ENCODE data around the gene LAMB4. TPM values are rescaled to one million over a fixed set of nuclear protein-coding genes. Genes with fewer than 3 reads are reported as not detected.
A peak's percentile ranks its signal among the peaks of the same experiment; 100 is the strongest.

Gene LAMB4
- total and polyA plus RNA-seq, 2 of the 4 experiments (the other 2 are of a cell fraction): 0.12 to 0.18 TPM

GRCh38 chr7:108147031-108147563 lies 16.9 kb upstream of the LAMB4 start:
- BruUV-seq (replicated peaks): no TSS peak
- no peak overlapping the region for H2AFZ ChIP-seq (replicated peaks; ENCODE audit: low read length, poor library complexity)
- H3K23ac ChIP-seq (ENCODE audit: low read depth, low read length): no peak overlapping the region
- H2BK15ac ChIP-seq (ENCODE audit: low read depth, low read length): peak overlapping the region; percentile 0; the same call in 1 of the 3 replicates
- H3K27ac ChIP-seq (ENCODE audit: insufficient read depth, low read length): no peak overlapping the region
- H3K18ac ChIP-seq (ENCODE audit: low read depth, low read length): no peak overlapping the region
- H3K4me2 ChIP-seq (ENCODE audit: low read depth, low read length): no peak overlapping the region
- H4K91ac ChIP-seq (ENCODE audit: insufficient read depth, low read depth, low read length): no peak overlapping the region
- no peaks in the 10 kb centered on the region for H3K9me1 ChIP-seq (ENCODE audit: insufficient read depth, low read length)
- H3K14ac ChIP-seq (replicated peaks; ENCODE audit: low read depth, low read length): no peak overlapping the region
- in situ Hi-C loops (cut with MboI; ENCODE audit: low sequenced_read_pairs) (loop anchor here (25.0 kb wide), 1 partner anchor 410 kb away; the partner anchor contains the start of gene CBLL1), dilution Hi-C loops (cut with HindIII; ENCODE audit: low sequenced_read_pairs, unreplicated experiment) (loop anchor here (25.0 kb wide), 1 partner anchor 135 kb away; the partner anchor contains the start of gene LAMB1), intact Hi-C loops (cut with micrococcal nuclease) (loop anchor here (5.0 kb wide), 3 partner anchors 165 to 685 kb away; partner anchors contain the start of gene CBLL1)
- no peak overlapping the region for H3K9ac ChIP-seq (ENCODE audit: low read depth, low read length)
- H2BK5ac ChIP-seq (ENCODE audit: low read depth, low read length, poor library complexity, severe bottlenecking): no peak overlapping the region
- H3K4me3 ChIP-seq (ENCODE audit: insufficient read depth, low read depth, low read length): no peak overlapping the region
- H3K4ac ChIP-seq (ENCODE audit: low read depth, low read length): no peak overlapping the region; the same call in 1 of the 2 replicates
- 100% methylated on average over 3 of the region's 6 CpGs; no CpG with 5 or more reads in 1 of the 2 experiments for WGBS, 2 experiments (ENCODE audit: extremely low coverage in 2 of 2, insufficient read length in 1 of 2)
- H2BK120ac ChIP-seq (ENCODE audit: low read depth, low read length): no peak overlapping the region
- CTCF ChIA-PET: interaction anchor here (0.7 kb wide), 2 partner anchors 148 to 165 kb away, joined by 3 read pairs; no protein-coding TSS in a partner anchor
- POLR2A ChIA-PET (ENCODE audit: unreplicated experiment): no interaction called here
- no peak overlapping the region for H4K5ac ChIP-seq (ENCODE audit: low read depth, low read length)
- no peaks in the 10 kb centered on the region for H3K79me1 ChIP-seq (ENCODE audit: low read depth in 1 of 2, low read length in 2 of 2)
- peaks cover 2% of the 10 kb centered on the region; the same call in 1 of the 2 replicates for H3K4me1 ChIP-seq (ENCODE audit: control insufficient read depth, insufficient read depth, low read length)
- no peak overlapping the region for H2BK20ac ChIP-seq (ENCODE audit: low read depth, low read length)
- no peaks in the 10 kb centered on the region for H3K9me3 ChIP-seq (ENCODE audit: control insufficient read depth, insufficient read depth, low read length)
- no peak overlapping the region for H4K8ac ChIP-seq (ENCODE audit: low read depth in 2 of 2, low read length in 2 of 2)
- TF ChIP-seq BHLHE40 (IDR thresholded peaks at IDR 0.05; ENCODE audit: low read depth, low read length): no peak
- no peak for TF ChIP-seq POLR2A (IDR thresholded peaks at IDR 0.05; ENCODE audit: low read depth, low read length)
- no peak for TF ChIP-seq CTCF (conservative IDR thresholded peaks at IDR 0.05; ENCODE audit: low read depth, low read length)
- TF ChIP-seq RFX5 (IDR thresholded peaks at IDR 0.05; ENCODE audit: low read depth, low read length): no peak
- no peak for TF ChIP-seq NFE2L2 (IDR thresholded peaks at IDR 0.05; ENCODE audit: low read depth, low read length)
- TF ChIP-seq MXI1 (IDR thresholded peaks at IDR 0.05; ENCODE audit: borderline replicate concordance, low read depth, low read length): no peak
- no peak for TF ChIP-seq RAD21 (IDR thresholded peaks at IDR 0.05; ENCODE audit: low read length)
- TF ChIP-seq SMC3 (IDR thresholded peaks at IDR 0.05; ENCODE audit: low read depth, low read length): no peak
- no peak for TF ChIP-seq MAFK (IDR thresholded peaks at IDR 0.05; ENCODE audit: low read depth, low read length)
- no peak for TF ChIP-seq USF2 (IDR thresholded peaks at IDR 0.05; ENCODE audit: low read depth, low read length)
- TF ChIP-seq, protein P1, sequence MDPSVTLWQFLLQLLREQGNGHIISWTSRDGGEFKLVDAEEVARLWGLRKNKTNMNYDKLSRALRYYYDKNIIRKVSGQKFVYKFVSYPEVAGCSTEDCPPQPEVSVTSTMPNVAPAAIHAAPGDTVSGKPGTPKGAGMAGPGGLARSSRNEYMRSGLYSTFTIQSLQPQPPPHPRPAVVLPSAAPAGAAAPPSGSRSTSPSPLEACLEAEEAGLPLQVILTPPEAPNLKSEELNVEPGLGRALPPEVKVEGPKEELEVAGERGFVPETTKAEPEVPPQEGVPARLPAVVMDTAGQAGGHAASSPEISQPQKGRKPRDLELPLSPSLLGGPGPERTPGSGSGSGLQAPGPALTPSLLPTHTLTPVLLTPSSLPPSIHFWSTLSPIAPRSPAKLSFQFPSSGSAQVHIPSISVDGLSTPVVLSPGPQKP (IDR thresholded peaks at IDR 0.05; ENCODE audit: borderline replicate concordance, low read depth, low read length): no peak
- no peak for TF ChIP-seq FOS (IDR thresholded peaks at IDR 0.05; ENCODE audit: low read depth, low read length)
- no peak for TF ChIP-seq RCOR1 (IDR thresholded peaks at IDR 0.05; ENCODE audit: insufficient replicate concordance, low read length)
- no peak overlapping the region for H2AK5ac ChIP-seq (ENCODE audit: low read depth, low read length)
- DNase-seq (no peak), ATAC-seq (ENCODE audit: low read depth) (no peak)
- H3K27me3 ChIP-seq (ENCODE audit: control insufficient read depth, insufficient read depth, low read length): no peaks in the 10 kb centered on the region
- H2AK9ac ChIP-seq (replicated peaks; ENCODE audit: low read depth, low read length, poor library complexity): no peak overlapping the region
- H3K36me3 ChIP-seq (ENCODE audit: control insufficient read depth, insufficient read depth, low read length): no peaks in the 10 kb centered on the region; the same call in 1 of the 2 replicates
- no peaks in the 10 kb centered on the region for H4K20me1 ChIP-seq (ENCODE audit: insufficient read depth, low read length)
- no peak overlapping the region for H3K56ac ChIP-seq (ENCODE audit: extremely low read depth, insufficient read depth, low read length)
